UCSD-AML1 (cell line): Measurements from ENCODE around the gene SCYGR3.
"Not testable (repeated sequence)": the region's sequence is repeated elsewhere in the genome, so short reads cannot be mapped to it uniquely, and the experiment has no call there.

Experiments used
- DNase-seq: peaks from one replicate; lab custom pipeline; 2025; ENCODE audit not compliant: unreplicated experiment; lab: John Stamatoyannopoulos, UW

SCYGR3 gene

GRCh38 chr2:227614246-227614645 lies 394 bp downstream of the SCYGR3 start:
- DNase-seq = no peak

- no peak for DNase-seq
These were observed 1.4 kb downstream of the SCYGR3 start for GRCh38 chr2:227613272-227613660.

GRCh38 chr2:227612546-227613271 lies 1.9 kb downstream of the SCYGR3 start:
- no peak for DNase-seq

- no peak for DNase-seq
These were observed 4.5 kb downstream of the SCYGR3 start for GRCh38 chr2:227610123-227610522.

- DNase-seq = peak; percentile 18
These were observed 5.9 kb downstream of the SCYGR3 start for GRCh38 chr2:227608561-227609338.

GRCh38 chr2:227607941-227608340 lies 6.7 kb downstream of the SCYGR3 start:
- DNase-seq = no peak

GRCh38 chr2:227606476-227606875 lies 8.2 kb downstream of the SCYGR3 start:
- DNase-seq = no peak

- DNase-seq = no peak
These were observed 12.3 kb downstream of the SCYGR3 start for GRCh38 chr2:227602358-227602757.

GRCh38 chr2:227598835-227599503 lies 15.7 kb downstream of the SCYGR3 start, which contains the start of gene SCYGR2:
TSS of gene SCYGR2 (plus strand) at chr2:227598893. CDS start at chr2:227598893, 0 bp downstream.
- not testable (repeated sequence) for DNase-seq

GRCh38 chr2:227597998-227598397 lies 16.6 kb downstream of the SCYGR3 start:
- no peak for DNase-seq

GRCh38 chr2:227597036-227597435 lies 17.6 kb downstream of the SCYGR3 start:
- DNase-seq = no peak

- DNase-seq = no peak
These were observed 18.8 kb downstream of the SCYGR3 start for GRCh38 chr2:227595797-227596196.

GRCh38 chr2:227592694-227593387 lies 21.8 kb downstream of the SCYGR3 start:
- no peak for DNase-seq

GRCh38 chr2:227582369-227582768 lies 32.3 kb downstream of the SCYGR3 start:
- DNase-seq = no peak

GRCh38 chr2:227579791-227580190 lies 34.8 kb downstream of the SCYGR3 start:
- no peak for DNase-seq

- DNase-seq = no peak
These were observed 36.0 kb downstream of the SCYGR3 start for GRCh38 chr2:227578642-227579041.

- no peak for DNase-seq
These were observed 37.1 kb downstream of the SCYGR3 start for GRCh38 chr2:227577555-227577954.

- DNase-seq = no peak
These were observed 37.8 kb downstream of the SCYGR3 start for GRCh38 chr2:227576812-227577211.

- DNase-seq = no peak
These were observed 38.5 kb downstream of the SCYGR3 start for GRCh38 chr2:227576110-227576509.

- no peak for DNase-seq
These were observed 44.0 kb downstream of the SCYGR3 start for GRCh38 chr2:227570615-227571014.

GRCh38 chr2:227568852-227569169 lies 45.8 kb downstream of the SCYGR3 start:
- no peak for DNase-seq
